ENCODE results near the gene NUDT14. TPM values are rescaled to one million over a fixed set of nuclear protein-coding genes. Genes with fewer than 3 reads are reported as not detected.

NUDT14 gene
- total RNA-seq, 1 donor from 2014 or later: 39.1 TPM

- peaks cover 2% of the 10 kb centered on the region for H3K4me1 Mint-ChIP-seq (ENCODE audit: unreplicated experiment)
- no peak for DNase-seq (ENCODE audit: extremely low spot score, unreplicated experiment)
- peaks cover 2% of the 10 kb centered on the region for H3K27me3 Mint-ChIP-seq (ENCODE audit: unreplicated experiment)
- H3K27ac Mint-ChIP-seq (ENCODE audit: unreplicated experiment): no peak overlapping the region
- no peak for TF ChIP-seq CTCF (IDR thresholded peaks at IDR 0.05)
- no peaks in the 10 kb centered on the region for H3K36me3 Mint-ChIP-seq (ENCODE audit: unreplicated experiment)
- H3K4me3 Mint-ChIP-seq (ENCODE audit: unreplicated experiment): no peak overlapping the region
- no peaks in the 10 kb centered on the region for H3K9me3 Mint-ChIP-seq (ENCODE audit: unreplicated experiment)
These were observed 17.9 kb downstream of the NUDT14 start for GRCh38 chr14:105163040-105163742.

- H3K4me3 Mint-ChIP-seq (ENCODE audit: unreplicated experiment): no peak overlapping the region
- peaks cover 2% of the 10 kb centered on the region for H3K27me3 Mint-ChIP-seq (ENCODE audit: unreplicated experiment)
- no peak for TF ChIP-seq CTCF (IDR thresholded peaks at IDR 0.05)
- H3K27ac Mint-ChIP-seq (ENCODE audit: unreplicated experiment): no peak overlapping the region
- H3K9me3 Mint-ChIP-seq (ENCODE audit: unreplicated experiment): no peaks in the 10 kb centered on the region
- no peaks in the 10 kb centered on the region for H3K36me3 Mint-ChIP-seq (ENCODE audit: unreplicated experiment)
- H3K4me1 Mint-ChIP-seq (ENCODE audit: unreplicated experiment): peaks cover 2% of the 10 kb centered on the region
- DNase-seq (ENCODE audit: extremely low spot score, unreplicated experiment): no peak
These were observed 18.5 kb downstream of the NUDT14 start for GRCh38 chr14:105162669-105162979.

- peaks cover 2% of the 10 kb centered on the region for H3K4me1 Mint-ChIP-seq (ENCODE audit: unreplicated experiment)
These were observed 19.0 kb downstream of the NUDT14 start for GRCh38 chr14:105161964-105162668.

GRCh38 chr14:105161309-105161708 is 19.8 kb downstream of the NUDT14 start:
- no peaks in the 10 kb centered on the region for H3K9me3 Mint-ChIP-seq (ENCODE audit: unreplicated experiment)
- no peak overlapping the region for H3K4me3 Mint-ChIP-seq (ENCODE audit: unreplicated experiment)
- H3K4me1 Mint-ChIP-seq (ENCODE audit: unreplicated experiment): no peaks in the 10 kb centered on the region
- no peaks in the 10 kb centered on the region for H3K36me3 Mint-ChIP-seq (ENCODE audit: unreplicated experiment)
- no peak for TF ChIP-seq CTCF (IDR thresholded peaks at IDR 0.05)
- peaks cover 3% of the 10 kb centered on the region for H3K27me3 Mint-ChIP-seq (ENCODE audit: unreplicated experiment)
- H3K27ac Mint-ChIP-seq (ENCODE audit: unreplicated experiment): no peak overlapping the region
- DNase-seq (ENCODE audit: extremely low spot score, unreplicated experiment): no peak

More at GRCh38 chr14:105161964-105162668, 19.0 kb downstream of the NUDT14 start:
- H3K27me3 Mint-ChIP-seq (ENCODE audit: unreplicated experiment): peaks cover 5% of the 10 kb centered on the region
- no peaks in the 10 kb centered on the region for H3K36me3 Mint-ChIP-seq (ENCODE audit: unreplicated experiment)
- H3K9me3 Mint-ChIP-seq (ENCODE audit: unreplicated experiment): no peaks in the 10 kb centered on the region
- DNase-seq (ENCODE audit: extremely low spot score, unreplicated experiment): no peak
- no peak overlapping the region for H3K27ac Mint-ChIP-seq (ENCODE audit: unreplicated experiment)
- no peak overlapping the region for H3K4me3 Mint-ChIP-seq (ENCODE audit: unreplicated experiment)
- no peak for TF ChIP-seq CTCF (IDR thresholded peaks at IDR 0.05)

GRCh38 chr14:105160776-105161175 is 20.3 kb downstream of the NUDT14 start:
- no peaks in the 10 kb centered on the region for H3K36me3 Mint-ChIP-seq (ENCODE audit: unreplicated experiment)
- no peak for DNase-seq (ENCODE audit: extremely low spot score, unreplicated experiment)
- H3K27ac Mint-ChIP-seq (ENCODE audit: unreplicated experiment): no peak overlapping the region
- no peak for TF ChIP-seq CTCF (IDR thresholded peaks at IDR 0.05)
- H3K9me3 Mint-ChIP-seq (ENCODE audit: unreplicated experiment): no peaks in the 10 kb centered on the region
- H3K4me1 Mint-ChIP-seq (ENCODE audit: unreplicated experiment): no peaks in the 10 kb centered on the region
- no peak overlapping the region for H3K4me3 Mint-ChIP-seq (ENCODE audit: unreplicated experiment)
- H3K27me3 Mint-ChIP-seq (ENCODE audit: unreplicated experiment): peaks cover 3% of the 10 kb centered on the region
